ENCODE data around the gene TMEM179. TPM values are rescaled to one million over a fixed set of nuclear protein-coding genes. Genes with fewer than 3 reads are reported as not detected.

Gene TMEM179
- total and polyA plus RNA-seq, 2 donors (not counting 1 experiment from before 2014, with no cell fraction given) = not detected

GRCh38 chr14:104554608-104555429 lies 49.8 kb downstream of the TMEM179 start:
- DNase-seq (no peak), ATAC-seq (ENCODE audit: low read depth) (no peak)
- H3K4me3 ChIP-seq (ENCODE audit: control extremely low read depth in 1 of 5, extremely low read depth in 1 of 5, insufficient read depth in 1 of 5, low read depth in 2 of 5, low read length in 4 of 5) = no peak overlapping the region
- H3K27me3 ChIP-seq (replicated peaks in 1 of 4; ENCODE audit: control extremely low read depth in 1 of 4, control insufficient read depth in 3 of 4, insufficient read depth in 4 of 4, low read length in 3 of 4) = peaks cover 0 to 3% (median 0%) of the 10 kb centered on the region in 4 experiments
- H3K9me3 ChIP-seq (ENCODE audit: control extremely low read depth in 1 of 3, control insufficient read depth in 2 of 3, insufficient read depth in 1 of 3, low read length in 2 of 3) = peaks cover 0 to 8% (median 0%) of the 10 kb centered on the region in 3 donors
- intact Hi-C loops (cut with micrococcal nuclease) = no loop called here
- H3K36me3 ChIP-seq (replicated peaks in 1 of 2; ENCODE audit: control extremely low read depth in 1 of 2, control insufficient read depth in 1 of 2, extremely low read depth in 1 of 2, insufficient read depth in 2 of 2, low read length in 1 of 2) = no peaks in the 10 kb centered on the region
- H3K4me1 ChIP-seq (ENCODE audit: control insufficient read depth in 2 of 2, insufficient read depth in 2 of 2, low read length in 2 of 2) = no peaks in the 10 kb centered on the region
- H3K9ac ChIP-seq (ENCODE audit: low read length) = no peak overlapping the region
- POLR2A ChIA-PET = no interaction called here
- no peak overlapping the region for H3K4me3 Mint-ChIP-seq
- no peak overlapping the region for H3K4me2 ChIP-seq (replicated peaks; ENCODE audit: low read depth, low read length, poor library complexity, severe bottlenecking)
- H4K20me1 ChIP-seq (ENCODE audit: control insufficient read depth, insufficient read depth, low read length, poor library complexity, severe bottlenecking) = no peaks in the 10 kb centered on the region
- CTCF ChIA-PET = interaction anchor here (1.6 kb wide), 1 partner anchor 10 kb away, joined by 4 read pairs; no protein-coding TSS in a partner anchor
- peaks cover 2% of the 10 kb centered on the region for H3K9me3 Mint-ChIP-seq (ENCODE audit: insufficient read depth)
- H2AFZ ChIP-seq (ENCODE audit: insufficient read depth, low read depth, low read length, poor library complexity, severe bottlenecking) = no peak overlapping the region
- no peaks in the 10 kb centered on the region for H3K79me2 ChIP-seq (ENCODE audit: control insufficient read depth, insufficient read depth, low read length)
- no peaks in the 10 kb centered on the region for H3K4me1 Mint-ChIP-seq
- no peak overlapping the region for H3K27ac Mint-ChIP-seq
- 86% methylated on average over 26 of the region's 26 CpGs for WGBS (ENCODE audit: insufficient coverage)
- TF ChIP-seq CTCF (IDR thresholded peaks at IDR 0.05) (no peak), EZH2 (IDR thresholded peaks at IDR 0.05; ENCODE audit: borderline replicate concordance, insufficient read depth, low read depth, low read length, poor library complexity, severe bottlenecking) (no peak)
- no peak overlapping the region for H3K27ac ChIP-seq (ENCODE audit: low read length in 2 of 2)
- H3K27me3 Mint-ChIP-seq = peaks cover 13% of the 10 kb centered on the region

- Histone ChIP-seq H4K20me1 (ENCODE audit: control insufficient read depth, insufficient read depth, low read length, poor library complexity, severe bottlenecking) (no peaks in the 10 kb centered on the region), H2AFZ (ENCODE audit: insufficient read depth, low read depth, low read length, poor library complexity, severe bottlenecking) (no peak overlapping the region), H3K9me3 (ENCODE audit: control extremely low read depth in 1 of 3, control insufficient read depth in 2 of 3, insufficient read depth in 1 of 3, low read length in 2 of 3) (peaks cover 0 to 9% (median 0%) of the 10 kb centered on the region in 3 donors), H3K9ac (ENCODE audit: low read length) (no peak overlapping the region), H3K4me2 (replicated peaks; ENCODE audit: low read depth, low read length, poor library complexity, severe bottlenecking) (no peak overlapping the region), H3K4me1 (ENCODE audit: control insufficient read depth in 2 of 2, insufficient read depth in 2 of 2, low read length in 2 of 2) (no peaks in the 10 kb centered on the region), H3K27ac (ENCODE audit: low read length in 2 of 2) (no peak overlapping the region), H3K27me3 (replicated peaks in 1 of 4; ENCODE audit: control extremely low read depth in 1 of 4, control insufficient read depth in 3 of 4, insufficient read depth in 4 of 4, low read length in 3 of 4) (peaks cover 0 to 3% (median 0%) of the 10 kb centered on the region in 4 experiments), H3K79me2 (ENCODE audit: control insufficient read depth, insufficient read depth, low read length) (no peaks in the 10 kb centered on the region), H3K36me3 (replicated peaks in 1 of 2; ENCODE audit: control extremely low read depth in 1 of 2, control insufficient read depth in 1 of 2, extremely low read depth in 1 of 2, insufficient read depth in 2 of 2, low read length in 1 of 2) (no peaks in the 10 kb centered on the region), H3K4me3 (ENCODE audit: control extremely low read depth in 1 of 5, extremely low read depth in 1 of 5, insufficient read depth in 1 of 5, low read depth in 2 of 5, low read length in 4 of 5) (no peak overlapping the region)
- Mint-ChIP-seq H3K27me3 (peaks cover 13% of the 10 kb centered on the region), H3K9me3 (ENCODE audit: insufficient read depth) (peaks cover 2% of the 10 kb centered on the region), H3K27ac (no peak overlapping the region), H3K4me3 (no peak overlapping the region), H3K4me1 (no peaks in the 10 kb centered on the region)
- DNase-seq = no peak
- CTCF ChIA-PET = interaction anchor here (1.6 kb wide), 1 partner anchor 10 kb away, joined by 4 read pairs; no protein-coding TSS in a partner anchor
- POLR2A ChIA-PET = no interaction called here
- TF ChIP-seq CTCF (IDR thresholded peaks at IDR 0.05) = no peak
- no peak for TF ChIP-seq EZH2 (IDR thresholded peaks at IDR 0.05; ENCODE audit: borderline replicate concordance, insufficient read depth, low read depth, low read length, poor library complexity, severe bottlenecking)
- no peak for ATAC-seq (ENCODE audit: low read depth)
- 83% methylated on average over 11 of the region's 12 CpGs for WGBS (ENCODE audit: insufficient coverage)
- intact Hi-C loops (cut with micrococcal nuclease) = no loop called here
Measured at GRCh38 chr14:104554088-104554607, 50.4 kb downstream of the TMEM179 start.

Data from B cell (primary cell).